ENCODE results near the gene ZNF79.
A peak's percentile ranks its signal among the peaks of the same experiment; 100 is the strongest.

DNA sequence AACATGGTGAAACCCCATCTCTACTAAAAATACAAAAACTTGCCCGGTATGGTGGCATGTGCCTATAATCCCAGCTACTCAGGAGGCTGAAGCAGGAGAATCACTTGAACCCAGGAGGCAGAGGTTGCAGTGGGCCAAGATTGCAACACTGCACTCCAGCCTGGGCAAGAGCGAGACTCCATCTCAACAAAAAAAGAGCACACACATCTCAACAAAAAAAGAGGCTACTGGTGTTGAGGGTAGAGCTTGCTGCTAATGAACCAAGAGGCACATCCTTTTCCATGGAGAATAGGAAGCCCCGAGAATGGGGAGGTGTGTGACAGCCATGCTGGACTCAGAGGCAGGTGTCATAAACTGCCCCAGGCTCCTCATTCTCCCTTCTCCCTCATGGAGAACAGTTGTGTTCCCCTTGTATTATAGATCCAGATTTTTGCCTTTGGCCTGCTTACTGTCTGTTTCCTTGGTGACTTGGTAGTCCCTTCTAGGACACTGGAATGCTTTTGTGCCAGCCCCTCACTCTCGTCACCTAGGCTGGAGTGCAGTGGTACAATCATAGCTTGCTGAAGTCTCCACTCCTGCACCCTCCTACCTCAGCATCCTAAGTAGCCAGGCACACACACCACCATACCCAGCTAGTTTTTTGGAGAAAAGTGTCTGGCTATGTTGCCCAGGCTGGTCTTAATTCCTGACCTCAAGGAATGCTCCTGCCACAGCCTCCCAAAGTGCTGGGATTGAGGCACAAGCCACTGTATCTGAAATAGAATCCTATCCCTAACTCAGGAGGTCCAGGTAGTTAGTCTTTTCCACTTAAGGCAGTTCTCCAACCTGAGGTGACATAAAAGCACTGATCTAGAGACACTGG lies 21.9 kb downstream of the ZNF79 start:
- TF ChIP-seq, protein P1, sequence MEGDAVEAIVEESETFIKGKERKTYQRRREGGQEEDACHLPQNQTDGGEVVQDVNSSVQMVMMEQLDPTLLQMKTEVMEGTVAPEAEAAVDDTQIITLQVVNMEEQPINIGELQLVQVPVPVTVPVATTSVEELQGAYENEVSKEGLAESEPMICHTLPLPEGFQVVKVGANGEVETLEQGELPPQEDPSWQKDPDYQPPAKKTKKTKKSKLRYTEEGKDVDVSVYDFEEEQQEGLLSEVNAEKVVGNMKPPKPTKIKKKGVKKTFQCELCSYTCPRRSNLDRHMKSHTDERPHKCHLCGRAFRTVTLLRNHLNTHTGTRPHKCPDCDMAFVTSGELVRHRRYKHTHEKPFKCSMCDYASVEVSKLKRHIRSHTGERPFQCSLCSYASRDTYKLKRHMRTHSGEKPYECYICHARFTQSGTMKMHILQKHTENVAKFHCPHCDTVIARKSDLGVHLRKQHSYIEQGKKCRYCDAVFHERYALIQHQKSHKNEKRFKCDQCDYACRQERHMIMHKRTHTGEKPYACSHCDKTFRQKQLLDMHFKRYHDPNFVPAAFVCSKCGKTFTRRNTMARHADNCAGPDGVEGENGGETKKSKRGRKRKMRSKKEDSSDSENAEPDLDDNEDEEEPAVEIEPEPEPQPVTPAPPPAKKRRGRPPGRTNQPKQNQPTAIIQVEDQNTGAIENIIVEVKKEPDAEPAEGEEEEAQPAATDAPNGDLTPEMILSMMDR (IDR thresholded peaks at IDR 0.05): no peak
- TF ChIP-seq ELF4 (CRISPR knock-in tag; IDR thresholded peaks at IDR 0.05; ENCODE audit: low read depth) (no peak), SP1 (CRISPR knock-in tag; conservative IDR thresholded peaks at IDR 0.05) (peak; percentile 62), NR2C2 (CRISPR knock-in tag; IDR thresholded peaks at IDR 0.05) (no peak), ZNF423 (CRISPR knock-in tag; IDR thresholded peaks at IDR 0.05) (no peak), IRF2 (CRISPR knock-in tag; IDR thresholded peaks at IDR 0.05; ENCODE audit: borderline replicate concordance, low read depth) (peak; percentile 67; the same call in 1 of the 2 replicates), GABPB1 (CRISPR knock-in tag; IDR thresholded peaks at IDR 0.05) (no peak)
- TF ChIP-seq, protein P2, sequence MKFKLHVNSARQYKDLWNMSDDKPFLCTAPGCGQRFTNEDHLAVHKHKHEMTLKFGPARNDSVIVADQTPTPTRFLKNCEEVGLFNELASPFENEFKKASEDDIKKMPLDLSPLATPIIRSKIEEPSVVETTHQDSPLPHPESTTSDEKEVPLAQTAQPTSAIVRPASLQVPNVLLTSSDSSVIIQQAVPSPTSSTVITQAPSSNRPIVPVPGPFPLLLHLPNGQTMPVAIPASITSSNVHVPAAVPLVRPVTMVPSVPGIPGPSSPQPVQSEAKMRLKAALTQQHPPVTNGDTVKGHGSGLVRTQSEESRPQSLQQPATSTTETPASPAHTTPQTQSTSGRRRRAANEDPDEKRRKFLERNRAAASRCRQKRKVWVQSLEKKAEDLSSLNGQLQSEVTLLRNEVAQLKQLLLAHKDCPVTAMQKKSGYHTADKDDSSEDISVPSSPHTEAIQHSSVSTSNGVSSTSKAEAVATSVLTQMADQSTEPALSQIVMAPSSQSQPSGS (CRISPR knock-in tag; IDR thresholded peaks at IDR 0.05; ENCODE audit: borderline replicate concordance, low read depth): no peak
- TF ChIP-seq, protein P3, sequence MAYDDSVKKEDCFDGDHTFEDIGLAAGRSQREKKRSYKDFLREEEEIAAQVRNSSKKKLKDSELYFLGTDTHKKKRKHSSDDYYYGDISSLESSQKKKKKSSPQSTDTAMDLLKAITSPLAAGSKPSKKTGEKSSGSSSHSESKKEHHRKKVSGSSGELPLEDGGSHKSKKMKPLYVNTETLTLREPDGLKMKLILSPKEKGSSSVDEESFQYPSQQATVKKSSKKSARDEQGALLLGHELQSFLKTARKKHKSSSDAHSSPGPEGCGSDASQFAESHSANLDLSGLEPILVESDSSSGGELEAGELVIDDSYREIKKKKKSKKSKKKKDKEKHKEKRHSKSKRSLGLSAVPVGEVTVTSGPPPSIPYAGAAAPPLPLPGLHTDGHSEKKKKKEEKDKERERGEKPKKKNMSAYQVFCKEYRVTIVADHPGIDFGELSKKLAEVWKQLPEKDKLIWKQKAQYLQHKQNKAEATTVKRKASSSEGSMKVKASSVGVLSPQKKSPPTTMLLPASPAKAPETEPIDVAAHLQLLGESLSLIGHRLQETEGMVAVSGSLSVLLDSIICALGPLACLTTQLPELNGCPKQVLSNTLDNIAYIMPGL (CRISPR knock-in tag; IDR thresholded peaks at IDR 0.05): no peak
- TF ChIP-seq, protein P4, sequence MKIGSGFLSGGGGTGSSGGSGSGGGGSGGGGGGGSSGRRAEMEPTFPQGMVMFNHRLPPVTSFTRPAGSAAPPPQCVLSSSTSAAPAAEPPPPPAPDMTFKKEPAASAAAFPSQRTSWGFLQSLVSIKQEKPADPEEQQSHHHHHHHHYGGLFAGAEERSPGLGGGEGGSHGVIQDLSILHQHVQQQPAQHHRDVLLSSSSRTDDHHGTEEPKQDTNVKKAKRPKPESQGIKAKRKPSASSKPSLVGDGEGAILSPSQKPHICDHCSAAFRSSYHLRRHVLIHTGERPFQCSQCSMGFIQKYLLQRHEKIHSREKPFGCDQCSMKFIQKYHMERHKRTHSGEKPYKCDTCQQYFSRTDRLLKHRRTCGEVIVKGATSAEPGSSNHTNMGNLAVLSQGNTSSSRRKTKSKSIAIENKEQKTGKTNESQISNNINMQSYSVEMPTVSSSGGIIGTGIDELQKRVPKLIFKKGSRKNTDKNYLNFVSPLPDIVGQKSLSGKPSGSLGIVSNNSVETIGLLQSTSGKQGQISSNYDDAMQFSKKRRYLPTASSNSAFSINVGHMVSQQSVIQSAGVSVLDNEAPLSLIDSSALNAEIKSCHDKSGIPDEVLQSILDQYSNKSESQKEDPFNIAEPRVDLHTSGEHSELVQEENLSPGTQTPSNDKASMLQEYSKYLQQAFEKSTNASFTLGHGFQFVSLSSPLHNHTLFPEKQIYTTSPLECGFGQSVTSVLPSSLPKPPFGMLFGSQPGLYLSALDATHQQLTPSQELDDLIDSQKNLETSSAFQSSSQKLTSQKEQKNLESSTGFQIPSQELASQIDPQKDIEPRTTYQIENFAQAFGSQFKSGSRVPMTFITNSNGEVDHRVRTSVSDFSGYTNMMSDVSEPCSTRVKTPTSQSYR (CRISPR knock-in tag; IDR thresholded peaks at IDR 0.05): no peak
- TF ChIP-seq, protein P5, sequence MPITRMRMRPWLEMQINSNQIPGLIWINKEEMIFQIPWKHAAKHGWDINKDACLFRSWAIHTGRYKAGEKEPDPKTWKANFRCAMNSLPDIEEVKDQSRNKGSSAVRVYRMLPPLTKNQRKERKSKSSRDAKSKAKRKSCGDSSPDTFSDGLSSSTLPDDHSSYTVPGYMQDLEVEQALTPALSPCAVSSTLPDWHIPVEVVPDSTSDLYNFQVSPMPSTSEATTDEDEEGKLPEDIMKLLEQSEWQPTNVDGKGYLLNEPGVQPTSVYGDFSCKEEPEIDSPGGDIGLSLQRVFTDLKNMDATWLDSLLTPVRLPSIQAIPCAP (CRISPR knock-in tag; IDR thresholded peaks at IDR 0.05): peak; percentile 33; the same call in 1 of the 2 replicates
- TF ChIP-seq, protein P6, sequence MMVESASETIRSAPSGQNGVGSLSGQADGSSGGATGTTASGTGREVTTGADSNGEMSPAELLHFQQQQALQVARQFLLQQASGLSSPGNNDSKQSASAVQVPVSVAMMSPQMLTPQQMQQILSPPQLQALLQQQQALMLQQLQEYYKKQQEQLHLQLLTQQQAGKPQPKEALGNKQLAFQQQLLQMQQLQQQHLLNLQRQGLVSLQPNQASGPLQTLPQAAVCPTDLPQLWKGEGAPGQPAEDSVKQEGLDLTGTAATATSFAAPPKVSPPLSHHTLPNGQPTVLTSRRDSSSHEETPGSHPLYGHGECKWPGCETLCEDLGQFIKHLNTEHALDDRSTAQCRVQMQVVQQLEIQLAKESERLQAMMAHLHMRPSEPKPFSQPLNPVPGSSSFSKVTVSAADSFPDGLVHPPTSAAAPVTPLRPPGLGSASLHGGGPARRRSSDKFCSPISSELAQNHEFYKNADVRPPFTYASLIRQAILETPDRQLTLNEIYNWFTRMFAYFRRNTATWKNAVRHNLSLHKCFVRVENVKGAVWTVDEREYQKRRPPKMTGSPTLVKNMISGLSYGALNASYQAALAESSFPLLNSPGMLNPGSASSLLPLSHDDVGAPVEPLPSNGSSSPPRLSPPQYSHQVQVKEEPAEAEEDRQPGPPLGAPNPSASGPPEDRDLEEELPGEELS (CRISPR knock-in tag; IDR thresholded peaks at IDR 0.05): 0 out of 2 replicates have a peak, but pooled peaks have one; percentile 49
